LNCaP clone FGC (cell line): ENCODE results near the gene PI4KA.

Source experiments
- DNase-seq: peaks from one replicate; pipeline ENCODE4 v3.0.0-alpha.2; 2011; ENCODE audit warnings: low read depth
- H3K4me3 ChIP-seq: 2 replicates; pipeline ENCODE4 v1.5.1; 2011; ENCODE audit warnings: mild to moderate bottlenecking, low read depth, low read length, control low read depth
- TF ChIP-seq, protein P1 (sequence below): IDR thresholded peaks from 2 replicates; pipeline ENCODE4 v1.5.1; 2012; ENCODE audit warnings: mild to moderate bottlenecking; ENCODE audit not compliant: control insufficient read depth, insufficient read depth; ENCODE audit errors: extremely low read depth

Gene PI4KA

DNA sequence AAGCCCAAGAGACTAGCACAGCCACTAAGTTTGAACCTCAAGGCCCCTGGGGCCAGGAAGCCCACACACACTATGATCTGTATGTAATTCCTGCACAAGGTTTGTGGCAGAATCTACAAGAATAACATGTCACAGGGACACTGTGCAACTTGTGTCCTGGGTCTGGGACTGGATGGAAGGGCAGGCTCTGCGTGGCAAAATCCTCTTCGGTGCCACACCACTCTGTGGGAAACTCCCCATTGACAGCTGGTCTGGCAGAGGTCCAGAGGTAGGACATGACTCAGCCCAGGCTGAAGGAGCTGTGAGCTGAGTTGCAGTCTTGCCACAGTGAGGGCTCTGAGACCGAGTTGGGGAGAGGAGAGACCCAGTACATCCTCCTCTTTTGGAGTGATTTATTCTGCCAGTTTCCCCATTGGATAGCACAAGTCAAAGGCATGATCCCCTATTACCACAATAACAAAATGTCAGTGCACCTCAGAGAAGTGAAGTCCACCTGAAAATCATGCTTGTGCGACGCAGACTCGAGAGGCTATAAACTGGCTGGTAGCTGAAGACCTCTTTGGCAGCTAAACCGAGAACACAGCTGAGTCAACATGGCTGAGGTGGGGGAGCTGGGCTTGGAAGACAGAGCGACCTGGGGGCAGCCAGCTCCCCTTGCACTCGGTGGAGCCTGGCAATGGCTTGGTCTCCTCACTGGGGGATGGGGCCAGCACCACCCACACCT is 108.0 kb downstream of the PI4KA start:
- no peak for DNase-seq

DNA sequence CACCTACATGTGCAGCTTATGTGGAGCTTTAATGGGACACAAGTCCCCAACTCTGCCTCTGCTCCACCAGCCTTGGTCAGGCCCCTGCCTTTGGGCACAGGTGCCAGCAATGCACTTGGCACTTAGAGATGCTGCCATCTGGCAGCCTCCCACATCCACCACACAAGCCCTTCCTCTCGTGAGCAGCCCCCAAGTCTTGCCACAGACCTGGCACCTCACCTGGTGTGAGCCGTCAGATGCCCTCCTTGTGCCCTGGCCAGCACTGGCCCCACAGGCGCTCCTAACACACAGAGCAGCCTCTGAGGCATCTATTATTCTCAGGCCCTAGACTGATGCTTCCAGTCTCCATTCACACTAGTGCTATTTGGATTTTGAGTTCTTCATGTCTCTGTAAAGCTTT is 109.2 kb downstream of the PI4KA start:
- no peak for DNase-seq
- no peak overlapping the region for H3K4me3 ChIP-seq
- TF ChIP-seq, protein P1, sequence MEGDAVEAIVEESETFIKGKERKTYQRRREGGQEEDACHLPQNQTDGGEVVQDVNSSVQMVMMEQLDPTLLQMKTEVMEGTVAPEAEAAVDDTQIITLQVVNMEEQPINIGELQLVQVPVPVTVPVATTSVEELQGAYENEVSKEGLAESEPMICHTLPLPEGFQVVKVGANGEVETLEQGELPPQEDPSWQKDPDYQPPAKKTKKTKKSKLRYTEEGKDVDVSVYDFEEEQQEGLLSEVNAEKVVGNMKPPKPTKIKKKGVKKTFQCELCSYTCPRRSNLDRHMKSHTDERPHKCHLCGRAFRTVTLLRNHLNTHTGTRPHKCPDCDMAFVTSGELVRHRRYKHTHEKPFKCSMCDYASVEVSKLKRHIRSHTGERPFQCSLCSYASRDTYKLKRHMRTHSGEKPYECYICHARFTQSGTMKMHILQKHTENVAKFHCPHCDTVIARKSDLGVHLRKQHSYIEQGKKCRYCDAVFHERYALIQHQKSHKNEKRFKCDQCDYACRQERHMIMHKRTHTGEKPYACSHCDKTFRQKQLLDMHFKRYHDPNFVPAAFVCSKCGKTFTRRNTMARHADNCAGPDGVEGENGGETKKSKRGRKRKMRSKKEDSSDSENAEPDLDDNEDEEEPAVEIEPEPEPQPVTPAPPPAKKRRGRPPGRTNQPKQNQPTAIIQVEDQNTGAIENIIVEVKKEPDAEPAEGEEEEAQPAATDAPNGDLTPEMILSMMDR, result no peak

More for the DNA sequence above, 108.0 kb downstream of the PI4KA start:
- TF ChIP-seq, protein P1, result no peak
- H3K4me3 ChIP-seq, result no peak overlapping the region

DNA sequence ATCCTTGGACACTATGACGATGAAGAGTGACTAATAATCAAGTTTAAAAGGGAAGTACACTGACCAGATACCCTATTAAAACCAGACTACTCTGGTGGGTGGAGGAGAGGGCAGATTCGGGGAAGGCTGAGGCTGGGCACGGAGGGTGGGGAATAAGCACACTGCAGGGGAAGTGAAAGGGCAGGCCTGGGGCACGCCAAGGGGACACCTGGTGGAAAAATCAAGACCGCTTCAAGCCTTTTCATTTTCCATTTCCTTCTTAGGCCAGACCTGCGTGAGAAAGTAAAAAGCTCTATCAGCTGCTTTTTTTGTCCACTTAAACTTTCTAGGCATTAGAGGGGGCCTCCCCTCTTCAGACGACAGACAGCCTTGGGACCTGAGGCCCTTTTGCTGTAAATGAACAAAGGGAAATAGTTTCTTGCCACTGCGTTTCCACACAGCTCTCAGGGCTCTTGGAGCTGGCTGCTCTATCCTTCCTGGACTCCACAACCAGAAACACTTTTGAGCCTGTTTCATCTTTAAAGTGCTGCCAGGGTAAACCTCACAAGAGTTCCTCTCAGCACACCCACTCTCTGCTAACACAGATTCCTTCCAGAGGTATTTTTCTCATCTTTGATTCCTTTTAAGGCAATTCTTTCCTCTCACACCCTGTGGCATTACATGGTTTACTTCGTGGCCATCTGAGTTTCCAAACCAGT is 109.7 kb downstream of the PI4KA start:
- H3K4me3 ChIP-seq, result no peak overlapping the region
- TF ChIP-seq, protein P1, result no peak
- no peak for DNase-seq

DNA sequence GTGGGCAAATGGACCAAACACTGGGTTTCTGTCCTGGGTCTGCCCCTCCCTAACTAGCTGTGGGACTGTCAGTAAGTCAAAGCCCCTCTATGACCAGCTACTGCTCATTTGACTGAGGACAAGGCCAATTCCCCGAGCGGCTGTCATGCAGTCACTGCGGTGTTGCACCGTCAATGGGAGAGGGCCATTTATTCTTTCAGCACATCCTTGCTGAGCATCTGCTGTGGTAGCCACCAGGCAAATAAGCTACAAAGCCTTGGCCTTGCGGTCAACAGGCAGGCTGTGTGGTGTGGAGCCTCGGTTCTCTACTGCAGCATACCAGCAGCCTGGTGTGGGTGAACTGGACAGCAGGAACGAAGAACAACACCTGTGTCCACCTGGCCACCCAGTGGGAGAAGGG is 110.5 kb downstream of the PI4KA start:
- DNase-seq, result no peak
- TF ChIP-seq, protein P1, result no peak
- no peak overlapping the region for H3K4me3 ChIP-seq

DNA sequence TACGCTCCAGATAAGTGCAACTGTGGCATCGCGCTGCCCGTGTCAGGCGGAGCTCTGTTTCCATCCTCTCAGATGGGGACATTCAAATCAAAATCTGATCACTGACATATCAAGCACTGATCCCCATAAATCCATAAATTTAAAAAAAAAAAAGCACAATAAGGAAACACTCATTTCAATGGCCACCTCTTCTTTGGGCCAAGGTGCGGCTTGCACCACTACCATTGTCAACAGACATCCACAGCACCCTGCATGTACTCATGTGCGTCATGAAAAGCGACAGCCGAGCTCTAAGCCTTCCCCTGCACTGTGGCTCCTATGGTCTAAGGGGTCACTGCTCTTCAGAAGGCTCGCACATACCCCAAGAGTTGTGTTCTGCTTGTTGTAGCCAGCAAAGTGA is 111.4 kb downstream of the PI4KA start:
- DNase-seq, result no peak
- TF ChIP-seq, protein P1, result no peak
- H3K4me3 ChIP-seq, result no peak overlapping the region

DNA sequence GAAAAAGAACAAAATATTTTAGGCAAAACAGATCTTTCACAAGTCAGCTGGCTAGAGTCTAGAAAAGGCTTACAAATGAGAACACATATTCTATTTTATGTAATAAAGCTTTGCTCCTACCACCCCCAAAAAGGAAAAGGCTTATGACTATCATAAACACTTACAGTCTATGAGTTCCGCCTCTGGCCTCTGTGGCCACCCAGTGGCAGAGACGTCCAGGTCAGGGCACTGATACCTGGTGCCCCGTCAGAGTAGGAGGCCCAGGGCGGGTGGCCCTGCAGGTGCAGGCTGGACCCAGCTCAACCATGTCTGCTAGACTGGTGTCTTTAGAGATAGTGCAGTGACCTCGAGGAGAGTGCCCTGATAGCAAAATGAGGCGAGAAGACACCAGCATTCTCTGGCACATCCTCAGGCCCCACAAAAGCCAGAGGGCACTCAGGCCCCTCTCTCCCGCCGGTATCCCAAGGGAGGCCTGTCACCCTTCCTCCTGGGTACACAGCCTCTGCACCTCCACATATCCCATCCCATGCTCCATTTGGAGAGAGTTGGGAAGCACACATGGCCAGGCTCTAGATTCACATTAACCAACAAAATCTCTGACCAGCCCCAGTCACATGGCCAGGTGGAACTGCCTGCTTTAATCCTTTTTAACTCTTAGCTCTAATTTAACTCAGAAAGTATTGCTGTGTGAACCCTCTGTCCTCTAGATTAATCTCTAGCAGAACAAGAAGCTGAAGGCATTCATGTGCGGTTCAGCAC is 112.0 kb downstream of the PI4KA start:
- no peak overlapping the region for H3K4me3 ChIP-seq
- TF ChIP-seq, protein P1, result no peak
- no peak for DNase-seq
